ACHN (cell line): ENCODE data around the gene SCAF4.

ENCODE experiments used
- DNase-seq: peaks from one replicate; pipeline ENCODE4 v3.0.0-alpha.2; 2015
- in situ Hi-C: cut with HindIII; loops from 2 replicates; pipeline ENCODE4 v1.10.0; 2017; ENCODE audit warnings: low sequenced_read_pairs, low pct_ligation_motif_present, low pct_unique_long_range_greater_than_20kb

Gene SCAF4

GRCh38 chr21:31720330-31720729 lies 11.6 kb downstream of the SCAF4 start:
- in situ Hi-C loops, result no loop called here
- DNase-seq, result no peak

- DNase-seq, result no peak
- in situ Hi-C loops, result no loop called here
These were observed 15.8 kb downstream of the SCAF4 start for GRCh38 chr21:31716106-31716505.

GRCh38 chr21:31714741-31715365 lies 17.1 kb downstream of the SCAF4 start:
- in situ Hi-C loops, result no loop called here
- no peak for DNase-seq

DNA sequence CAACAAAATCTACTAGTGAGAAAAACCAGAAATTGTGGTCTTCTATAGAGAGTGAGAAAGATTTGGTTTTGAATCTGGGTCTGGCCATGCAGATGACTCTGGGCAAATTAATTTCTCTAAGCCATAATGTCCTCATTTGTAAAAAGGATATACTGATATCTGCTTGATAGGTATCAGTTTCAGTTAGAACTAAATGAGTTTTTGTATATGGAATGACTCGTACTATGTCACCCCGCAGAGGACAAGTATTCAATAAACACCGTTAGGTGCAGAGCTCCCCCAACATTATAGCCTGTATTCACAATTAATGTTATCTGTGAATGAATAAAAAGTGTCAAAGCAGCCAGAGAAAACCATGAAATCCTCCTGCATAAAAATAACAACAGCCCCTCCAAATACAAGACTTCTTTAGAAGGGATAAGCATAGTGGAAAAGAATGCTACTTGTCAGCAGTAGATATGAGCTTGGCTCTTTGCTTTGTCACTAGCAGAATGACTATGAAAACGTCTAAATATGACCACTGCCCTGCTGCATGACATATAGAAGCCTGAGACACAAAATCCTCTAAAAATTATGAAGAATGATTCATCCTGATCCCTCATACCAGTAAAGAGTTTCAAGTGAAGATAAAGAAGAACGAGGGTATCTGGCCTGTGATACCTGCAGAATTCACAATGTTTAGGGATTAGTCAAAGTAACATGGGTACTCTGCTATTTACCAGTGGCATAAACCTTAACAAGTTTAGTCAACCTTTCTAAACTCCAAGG lies 17.8 kb downstream of the SCAF4 start:
- in situ Hi-C loops, result no loop called here
- DNase-seq, result no peak

DNA sequence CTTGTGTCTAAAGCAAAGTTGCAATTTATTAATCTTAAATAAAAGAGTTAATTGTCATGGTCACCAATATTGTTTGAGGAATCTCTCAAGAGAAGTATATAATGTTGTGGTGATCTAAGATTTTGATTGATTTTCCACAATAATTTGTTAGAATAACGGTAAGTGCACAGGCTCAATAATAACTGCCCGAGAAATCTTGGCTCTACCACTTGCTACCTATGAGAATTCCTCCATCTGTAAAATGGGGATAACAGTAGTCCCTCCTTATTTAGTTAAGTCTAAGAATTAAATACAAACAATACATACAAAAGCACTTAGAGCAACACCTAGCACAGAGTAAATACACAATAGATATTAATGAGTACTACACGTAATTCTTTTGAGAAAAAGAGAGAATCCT lies 18.8 kb downstream of the SCAF4 start:
- no peak for DNase-seq
- in situ Hi-C loops, result no loop called here

- in situ Hi-C loops, result no loop called here
These were observed 20.1 kb downstream of the SCAF4 start for GRCh38 chr21:31711745-31712285.

GRCh38 chr21:31711326-31711725 lies 20.6 kb downstream of the SCAF4 start:
- in situ Hi-C loops, result no loop called here
- no peak for DNase-seq

More at GRCh38 chr21:31711745-31712285, 20.1 kb downstream of the SCAF4 start:
- no peak for DNase-seq

- in situ Hi-C loops, result no loop called here
- DNase-seq, result no peak
These were observed 21.3 kb downstream of the SCAF4 start for GRCh38 chr21:31710586-31710985.

DNA sequence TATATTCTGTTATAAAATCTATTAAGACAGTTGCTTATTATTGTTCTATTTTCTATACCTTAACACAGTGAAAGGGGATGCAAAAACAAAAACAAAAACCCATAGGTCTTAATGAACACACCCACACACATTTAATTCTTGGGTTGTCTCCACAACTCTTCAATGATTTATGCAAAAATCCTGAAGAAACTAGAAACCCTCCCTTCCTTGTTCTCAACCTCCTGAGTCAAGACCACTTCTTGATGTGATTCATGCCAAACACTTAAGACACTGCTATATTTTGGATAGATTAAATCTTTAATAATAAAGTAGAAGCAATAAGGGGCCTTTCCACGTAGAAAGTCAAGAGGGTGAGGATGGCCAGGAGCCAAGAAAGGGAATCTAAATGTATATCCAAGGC lies 23.4 kb downstream of the SCAF4 start:
- in situ Hi-C loops, result no loop called here
- no peak for DNase-seq

- in situ Hi-C loops, result no loop called here
- DNase-seq, result no peak
These were observed 24.4 kb downstream of the SCAF4 start for GRCh38 chr21:31707499-31707898.

GRCh38 chr21:31706562-31706961 lies 25.4 kb downstream of the SCAF4 start:
- in situ Hi-C loops, result no loop called here
- no peak for DNase-seq

- in situ Hi-C loops, result no loop called here
- no peak for DNase-seq
These were observed 31.9 kb downstream of the SCAF4 start for GRCh38 chr21:31700040-31700439.

DNA sequence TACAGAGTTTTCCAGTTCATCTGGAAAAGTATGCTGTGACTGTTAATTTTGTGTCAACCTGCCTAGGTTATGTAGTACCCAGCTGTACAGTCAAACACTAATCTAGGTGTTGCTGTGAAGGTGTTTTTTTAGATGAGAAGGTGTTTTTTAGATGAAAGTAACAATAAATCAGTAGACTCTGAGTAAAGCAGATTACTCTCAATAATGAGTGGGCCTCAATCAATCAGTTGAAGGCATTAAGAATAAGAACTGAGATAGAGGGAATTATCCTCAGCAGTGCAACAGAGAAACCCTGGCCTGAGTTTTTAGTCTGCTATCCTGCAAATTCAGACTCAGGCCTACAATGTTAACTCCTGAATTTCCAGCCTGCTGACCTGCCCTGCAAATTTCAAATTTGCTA lies 33.5 kb downstream of the SCAF4 start:
- in situ Hi-C loops, result no loop called here
- no peak for DNase-seq

- no peak for DNase-seq
- in situ Hi-C loops, result no loop called here
These were observed 35.5 kb downstream of the SCAF4 start for GRCh38 chr21:31696424-31696823.

GRCh38 chr21:31693222-31693621 lies 38.7 kb downstream of the SCAF4 start:
- DNase-seq, result no peak
- in situ Hi-C loops, result no loop called here

GRCh38 chr21:31688603-31689368 lies 43.1 kb downstream of the SCAF4 start:
- DNase-seq, result no peak
- in situ Hi-C loops, result no loop called here

GRCh38 chr21:31687108-31687507 lies 44.8 kb downstream of the SCAF4 start:
- DNase-seq, result no peak
- in situ Hi-C loops, result no loop called here

GRCh38 chr21:31686272-31686915 lies 45.5 kb downstream of the SCAF4 start:
- in situ Hi-C loops, result no loop called here
- no peak for DNase-seq

DNA sequence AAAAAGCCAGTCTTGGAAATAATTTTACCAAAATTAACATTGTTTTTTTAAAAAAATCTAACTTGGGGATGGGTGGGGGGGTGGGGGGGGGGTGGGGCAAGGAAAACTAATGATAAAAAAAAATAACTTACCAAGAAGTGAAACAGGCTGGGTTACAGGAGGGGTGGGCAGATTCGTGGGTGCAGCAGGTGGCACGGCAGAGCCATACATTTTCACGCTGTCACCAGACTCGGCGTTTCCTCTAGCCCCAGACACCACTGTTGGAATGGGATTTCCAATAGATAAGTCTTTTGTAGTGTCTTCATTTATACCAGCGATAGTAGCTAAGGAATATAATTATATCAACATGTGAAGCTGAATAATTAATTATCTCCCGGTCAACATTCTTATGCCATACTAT lies 47.0 kb downstream of the SCAF4 start:
- DNase-seq, result no peak
- in situ Hi-C loops, result no loop called here
